Fibroblast of the aortic adventitia (primary cell): Measurements from ENCODE around the gene SERPINF2. TPM values are rescaled to one million over a fixed set of nuclear protein-coding genes. Genes with fewer than 3 reads are reported as not detected.

Source experiments
- DNase-seq: peaks from one replicate; pipeline ENCODE4 v3.0.0-alpha.2; 2010; ENCODE audit warnings: low read depth
- H3K4me3 ChIP-seq: 2 replicates; pipeline ENCODE4 v1.5.1; 2011; ENCODE audit warnings: low read depth, mild to moderate bottlenecking, control low read depth, low read length, moderate library complexity
- CTCF ChIP-seq: IDR thresholded peaks from 2 replicates; pipeline ENCODE4 v1.5.1; 2011; ENCODE audit warnings: mild to moderate bottlenecking, low read length, control low read depth, inconsistent platforms; ENCODE audit not compliant: insufficient read depth
- total RNA-seq: library from RNA; depleted of rRNA; stranded (reverse); fragments of >200 nt; gene quantifications from 2 replicates; pipeline ENCODE4 v1.2.3, GENCODE V29; 2012; ENCODE audit warnings: low replicate concordance

Gene SERPINF2
- total RNA-seq, 1 donor, result 0.18 TPM

GRCh38 chr17:1802429-1802828, 59.8 kb downstream of the SERPINF2 start:
- no peak for TF ChIP-seq CTCF
- no peak overlapping the region for H3K4me3 ChIP-seq
- DNase-seq, result no peak

GRCh38 chr17:1803280-1803679, 60.6 kb downstream of the SERPINF2 start:
- no peak for DNase-seq
- no peak overlapping the region for H3K4me3 ChIP-seq
- TF ChIP-seq CTCF, result no peak

Other genes with a start within 250 kb of the SERPINF2 start
- gene INPP5K, start 226.3 kb upstream of the SERPINF2 start, total RNA-seq, result 13.2 and 27.3 TPM in 2 replicates
- 28.4 and 33.3 TPM in 2 replicates for gene PITPNA, start 180.1 kb upstream of the SERPINF2 start, total RNA-seq
- gene SLC43A2, start 114.0 kb upstream of the SERPINF2 start, total RNA-seq, result 3.0 and 9.3 TPM in 2 replicates
- gene SCARF1, start 97.1 kb upstream of the SERPINF2 start, total RNA-seq, result 0.90 and 1.3 TPM in 2 replicates
- gene RILP, start 93.0 kb upstream of the SERPINF2 start, total RNA-seq, result 9.7 and 10.7 TPM in 2 replicates
- gene PRPF8, start 58.0 kb upstream of the SERPINF2 start, total RNA-seq, result 59.7 and 138 TPM in 2 replicates
- gene TLCD2, start 32.5 kb upstream of the SERPINF2 start, total RNA-seq, result 4.5 and 10.1 TPM in 2 replicates
- gene WDR81, start 18.2 kb upstream of the SERPINF2 start, total RNA-seq, result 27.7 and 39.6 TPM in 2 replicates
- gene SERPINF1, start 19.2 kb downstream of the SERPINF2 start, total RNA-seq, result 161 and 450 TPM in 2 replicates
- gene SMYD4, start 87.0 kb downstream of the SERPINF2 start, total RNA-seq, result 7.4 and 10.7 TPM in 2 replicates
- 19.3 and 41.2 TPM in 2 replicates for gene RPA1, start 87.1 kb downstream of the SERPINF2 start, total RNA-seq